ENCODE results near the gene SOCS6. TPM values are rescaled to one million over a fixed set of nuclear protein-coding genes. Genes with fewer than 3 reads are reported as not detected.
A peak's percentile ranks its signal among the peaks of the same experiment; 100 is the strongest.

Gene SOCS6
- total RNA-seq, 1 experiment from 2014 or later = 23.2 TPM

- intact Hi-C loops (cut with micrococcal nuclease; ENCODE audit: unreplicated experiment) = loop anchor here (5.0 kb wide), 1 partner anchor 101 kb away; no protein-coding TSS in a partner anchor
- no peak overlapping the region for H3K4me3 ChIP-seq (ENCODE audit: low read depth, low read length)
- H3K9me3 ChIP-seq = no peaks in the 10 kb centered on the region
- CTCF ChIA-PET = no interaction called here
- H3K27me3 ChIP-seq (replicated peaks; ENCODE audit: control insufficient read depth, insufficient read depth, low read length) = no peaks in the 10 kb centered on the region
- Mint-ChIP-seq H3K27me3 (ENCODE audit: insufficient read depth, unreplicated experiment) (no peaks in the 10 kb centered on the region), H3K36me3 (ENCODE audit: insufficient read depth, unreplicated experiment) (peaks cover 51% of the 10 kb centered on the region), H3K4me3 (ENCODE audit: unreplicated experiment) (no peak overlapping the region), H3K27ac (ENCODE audit: unreplicated experiment) (peak overlapping the region; percentile 77), H3K4me1 (ENCODE audit: low read depth, unreplicated experiment) (no peaks in the 10 kb centered on the region), H3K9me3 (ENCODE audit: unreplicated experiment) (peaks cover 8% of the 10 kb centered on the region)
- no peaks in the 10 kb centered on the region for H3K36me3 ChIP-seq (ENCODE audit: control insufficient read depth, insufficient read depth, low read length)
- BruUV-seq (replicated peaks) = no TSS peak
- POLR2A ChIA-PET = no interaction called here
- H3K4me1 ChIP-seq = 0 out of 2 replicates have a peak, but pooled peaks cover 4% of the 10 kb centered on the region
- no peak for TF ChIP-seq CTCF (IDR thresholded peaks at IDR 0.05; ENCODE audit: insufficient read depth in 1 of 2, low read depth in 1 of 2, low read length in 1 of 2, severe bottlenecking in 1 of 2, unreplicated experiment in 1 of 2)
- no peak for DNase-seq
Measured at GRCh38 chr18:70331456-70332097, 42.7 kb downstream of the SOCS6 start.

GRCh38 chr18:70332694-70333093 lies 43.8 kb downstream of the SOCS6 start:
- H3K4me3 Mint-ChIP-seq (ENCODE audit: unreplicated experiment) = no peak overlapping the region
- no peaks in the 10 kb centered on the region for H3K36me3 ChIP-seq (ENCODE audit: control insufficient read depth, insufficient read depth, low read length)
- ChIA-PET CTCF (no interaction called here), POLR2A (no interaction called here)
- H3K4me3 ChIP-seq (ENCODE audit: low read depth, low read length) = no peak overlapping the region
- BruUV-seq (replicated peaks) = no TSS peak
- no peaks in the 10 kb centered on the region for H3K4me1 Mint-ChIP-seq (ENCODE audit: low read depth, unreplicated experiment)
- 0 out of 2 replicates have a peak, but pooled peaks cover 4% of the 10 kb centered on the region for H3K4me1 ChIP-seq
- no peak for TF ChIP-seq CTCF (IDR thresholded peaks at IDR 0.05; ENCODE audit: insufficient read depth in 1 of 2, low read depth in 1 of 2, low read length in 1 of 2, severe bottlenecking in 1 of 2, unreplicated experiment in 1 of 2)
- H3K27me3 Mint-ChIP-seq (ENCODE audit: insufficient read depth, unreplicated experiment) = no peaks in the 10 kb centered on the region
- no peaks in the 10 kb centered on the region for H3K27me3 ChIP-seq (replicated peaks; ENCODE audit: control insufficient read depth, insufficient read depth, low read length)
- H3K9me3 Mint-ChIP-seq (ENCODE audit: unreplicated experiment) = peaks cover 8% of the 10 kb centered on the region
- H3K27ac Mint-ChIP-seq (ENCODE audit: unreplicated experiment) = no peak overlapping the region
- intact Hi-C loops (cut with micrococcal nuclease; ENCODE audit: unreplicated experiment) = loop anchor here (5.0 kb wide), 1 partner anchor 100 kb away; no protein-coding TSS in a partner anchor
- H3K36me3 Mint-ChIP-seq (ENCODE audit: insufficient read depth, unreplicated experiment) = peaks cover 49% of the 10 kb centered on the region
- no peaks in the 10 kb centered on the region for H3K9me3 ChIP-seq
- DNase-seq = no peak

GRCh38 chr18:70333316-70333715 lies 44.5 kb downstream of the SOCS6 start:
- peaks cover 8% of the 10 kb centered on the region for H3K9me3 Mint-ChIP-seq (ENCODE audit: unreplicated experiment)
- H3K27me3 ChIP-seq (replicated peaks; ENCODE audit: control insufficient read depth, insufficient read depth, low read length) = no peaks in the 10 kb centered on the region
- CTCF ChIA-PET = interaction anchor here (0.6 kb wide), 1 partner anchor 237 kb away, joined by 3 read pairs; no protein-coding TSS in a partner anchor
- peaks cover 43% of the 10 kb centered on the region for H3K36me3 Mint-ChIP-seq (ENCODE audit: insufficient read depth, unreplicated experiment)
- no peaks in the 10 kb centered on the region for H3K9me3 ChIP-seq
- POLR2A ChIA-PET = no interaction called here
- no peaks in the 10 kb centered on the region for H3K4me1 Mint-ChIP-seq (ENCODE audit: low read depth, unreplicated experiment)
- no peaks in the 10 kb centered on the region for H3K27me3 Mint-ChIP-seq (ENCODE audit: insufficient read depth, unreplicated experiment)
- no peaks in the 10 kb centered on the region for H3K36me3 ChIP-seq (ENCODE audit: control insufficient read depth, insufficient read depth, low read length)
- H3K4me1 ChIP-seq = 0 out of 2 replicates have a peak, but pooled peaks cover 4% of the 10 kb centered on the region
- no peak overlapping the region for H3K4me3 Mint-ChIP-seq (ENCODE audit: unreplicated experiment)
- no peak overlapping the region for H3K27ac Mint-ChIP-seq (ENCODE audit: unreplicated experiment)
- no peak overlapping the region for H3K4me3 ChIP-seq (ENCODE audit: low read depth, low read length)
- DNase-seq = no peak
- no peak for TF ChIP-seq CTCF (IDR thresholded peaks at IDR 0.05; ENCODE audit: insufficient read depth in 1 of 2, low read depth in 1 of 2, low read length in 1 of 2, severe bottlenecking in 1 of 2, unreplicated experiment in 1 of 2)
- no TSS peak for BruUV-seq (replicated peaks)
- intact Hi-C loops (cut with micrococcal nuclease; ENCODE audit: unreplicated experiment) = loop anchor here (5.0 kb wide), 1 partner anchor 99 kb away; no protein-coding TSS in a partner anchor
